NK-92 treated with Interleukin-12 subunit alpha and Interleukin-12 subunit beta, amount 100 ng/mL, for 24 hours (cell line): ENCODE results near the gene SLC6A4.
"Not testable (repeated sequence)": the region's sequence is repeated elsewhere in the genome, so short reads cannot be mapped to it uniquely, and the experiment has no call there.

Experiments used
- DNase-seq: peaks from one replicate; lab custom pipeline; 2025; lab: John Stamatoyannopoulos, UW

SLC6A4 gene

DNA sequence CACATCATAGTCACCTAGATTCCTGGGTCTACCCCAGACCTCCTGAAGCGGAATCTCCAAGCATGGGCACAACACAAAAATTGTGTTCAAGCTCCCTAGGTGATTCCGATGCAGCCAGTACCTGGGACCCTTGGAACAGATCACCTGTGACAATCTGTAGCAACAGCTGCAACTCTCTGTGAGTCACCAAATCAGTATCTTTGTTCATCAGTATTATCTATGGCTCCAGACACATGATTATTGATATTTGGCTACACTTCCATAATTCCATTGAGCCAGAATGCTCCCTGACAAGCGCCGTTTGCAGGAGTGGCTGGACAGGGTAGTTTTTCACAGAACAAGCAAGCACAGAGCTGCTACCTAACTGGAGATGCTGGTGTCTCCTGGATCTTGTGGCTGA is 16.2 kb downstream of the SLC6A4 start:
- DNase-seq, result no peak

DNA sequence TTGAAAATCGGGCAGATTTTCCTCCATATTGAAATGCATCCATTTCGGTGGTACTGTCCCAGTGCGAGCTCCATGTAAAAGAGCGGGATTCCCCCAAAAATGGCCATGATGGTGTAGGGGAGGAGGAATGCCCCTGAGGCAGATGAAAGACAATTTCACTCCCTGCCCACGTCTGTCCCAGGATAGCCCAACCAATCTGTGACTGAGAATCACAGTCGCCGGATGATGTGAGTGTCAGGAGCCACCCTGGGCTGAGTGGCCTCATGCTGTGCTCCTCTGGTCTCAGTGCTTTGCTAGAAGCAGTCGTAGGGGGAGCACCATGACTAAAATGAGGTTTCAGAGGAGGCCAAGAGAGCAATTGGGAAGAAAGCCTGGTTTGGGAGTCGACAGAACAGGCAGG is 16.7 kb downstream of the SLC6A4 start:
- DNase-seq, result no peak

DNA sequence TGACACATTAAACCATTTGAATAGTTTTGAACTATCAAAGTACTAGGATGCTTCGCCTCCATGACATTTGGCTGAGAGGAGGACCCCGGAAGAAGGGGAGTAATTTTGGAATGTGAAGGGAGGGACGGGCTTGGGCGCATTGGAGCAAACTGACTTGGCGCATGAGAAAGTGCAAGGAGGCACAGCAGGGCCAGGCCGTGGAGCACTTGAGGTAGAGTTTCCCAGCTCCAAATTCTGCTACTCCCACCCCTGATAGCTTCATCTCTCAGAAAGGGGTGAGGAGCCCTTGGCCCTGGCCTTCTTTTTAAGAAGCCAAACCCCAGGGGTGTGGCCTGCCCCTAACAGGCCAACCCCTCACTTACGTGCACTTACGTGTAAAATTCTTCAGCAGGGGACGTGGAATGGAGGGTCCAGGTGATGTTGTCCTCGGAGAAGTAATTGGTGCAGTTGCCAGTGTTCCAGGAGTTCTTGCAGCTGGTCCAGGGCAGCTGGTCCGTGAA is 17.7 kb downstream of the SLC6A4 start:
- DNase-seq, result no peak

DNA sequence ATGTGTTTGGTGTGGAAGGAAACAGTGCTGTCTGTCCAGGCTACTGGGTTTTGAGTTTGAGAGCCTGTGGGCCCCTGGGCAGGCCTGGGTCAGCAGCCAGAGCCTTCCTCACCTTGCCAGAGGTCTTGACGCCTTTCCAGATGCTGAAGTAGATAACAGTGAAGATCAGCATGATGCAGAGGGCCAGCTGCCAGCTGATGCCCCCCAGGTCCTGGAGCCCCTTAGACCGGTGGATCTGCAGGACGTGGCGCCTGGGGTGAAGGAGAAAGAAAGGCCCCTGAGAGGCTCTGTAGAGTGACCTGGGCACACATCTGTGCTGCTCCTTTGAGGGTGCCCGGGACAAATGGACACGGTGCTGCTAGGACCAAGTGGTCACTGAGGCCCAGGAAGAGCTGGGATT is 18.4 kb downstream of the SLC6A4 start:
- no peak for DNase-seq

DNA sequence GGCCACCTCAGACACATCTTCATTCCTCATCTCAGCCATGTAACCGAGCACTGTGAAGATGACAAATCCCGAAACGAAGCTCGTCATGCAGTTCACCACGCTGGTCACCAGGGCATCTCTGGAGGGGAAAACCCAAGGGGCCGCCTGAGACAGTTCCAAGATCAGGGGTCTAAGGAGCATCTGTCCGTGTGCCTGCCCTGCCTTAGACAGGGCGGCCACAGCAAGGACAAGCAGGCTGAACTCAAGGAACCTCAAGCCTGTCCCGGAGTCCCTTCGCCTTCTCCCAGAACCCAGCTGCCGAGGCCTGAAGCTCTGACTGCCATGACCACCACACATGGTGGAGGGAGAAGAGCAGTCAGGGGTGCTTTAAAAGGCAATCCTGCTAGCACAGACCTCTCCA is 22.7 kb downstream of the SLC6A4 start:
- no peak for DNase-seq

DNA sequence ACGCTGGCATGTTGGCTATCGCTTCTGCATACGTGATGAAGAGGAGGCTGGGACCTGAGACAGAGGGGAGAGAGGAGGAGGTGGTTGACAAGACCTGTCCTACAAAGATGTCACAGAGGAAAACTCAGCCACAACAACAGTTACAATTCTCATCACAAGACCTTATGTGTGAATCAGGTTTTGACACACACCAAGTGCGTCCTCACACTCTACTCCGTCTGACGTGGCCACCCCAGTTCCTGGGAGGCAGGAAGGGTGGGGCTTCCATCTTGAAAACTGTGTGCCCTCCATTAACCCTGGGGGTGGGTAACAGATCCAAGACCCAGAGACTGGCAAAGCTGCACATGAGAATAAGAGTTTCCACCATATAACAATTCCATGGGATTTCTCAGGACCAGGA is 24.1 kb downstream of the SLC6A4 start:
- no peak for DNase-seq

DNA sequence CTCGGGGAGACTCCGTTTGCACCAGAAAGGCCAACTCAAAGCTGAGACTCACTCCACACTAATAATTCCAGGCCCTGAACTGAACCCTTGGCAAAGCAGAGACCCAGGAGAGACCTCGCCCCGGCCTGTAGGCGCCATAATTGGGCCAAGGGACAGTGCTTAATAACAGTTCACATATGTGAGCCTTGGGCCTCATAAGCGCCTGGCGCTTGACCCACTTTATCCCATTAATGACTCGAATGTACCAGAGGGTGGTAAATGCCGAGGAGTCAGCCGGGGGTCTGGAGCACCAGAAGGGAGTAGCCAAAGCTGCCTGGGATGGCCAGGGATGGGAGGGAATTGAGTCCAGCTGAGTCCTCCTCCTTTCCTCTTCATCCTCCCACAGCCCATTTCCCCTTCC is 24.6 kb downstream of the SLC6A4 start:
- DNase-seq, result no peak

DNA sequence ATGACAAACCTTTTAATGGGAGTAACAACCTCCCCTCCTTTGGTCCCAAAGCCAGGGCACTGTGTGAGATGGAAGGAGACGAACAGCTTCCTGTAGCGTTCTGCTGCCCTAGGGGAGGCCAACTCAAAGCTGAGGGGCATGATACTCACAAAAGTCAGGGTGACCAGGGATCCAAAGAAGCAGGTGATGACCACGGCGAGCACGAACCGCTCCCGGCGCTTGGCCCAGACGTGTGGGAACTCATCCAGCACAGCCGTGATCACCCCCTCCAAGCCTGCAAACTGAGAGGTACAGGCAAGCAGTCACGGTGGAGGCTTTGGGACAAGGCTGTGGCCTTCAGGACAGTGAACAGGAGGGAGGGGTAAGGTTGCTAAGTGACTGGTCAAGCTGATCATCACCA is 25.1 kb downstream of the SLC6A4 start:
- no peak for DNase-seq

DNA sequence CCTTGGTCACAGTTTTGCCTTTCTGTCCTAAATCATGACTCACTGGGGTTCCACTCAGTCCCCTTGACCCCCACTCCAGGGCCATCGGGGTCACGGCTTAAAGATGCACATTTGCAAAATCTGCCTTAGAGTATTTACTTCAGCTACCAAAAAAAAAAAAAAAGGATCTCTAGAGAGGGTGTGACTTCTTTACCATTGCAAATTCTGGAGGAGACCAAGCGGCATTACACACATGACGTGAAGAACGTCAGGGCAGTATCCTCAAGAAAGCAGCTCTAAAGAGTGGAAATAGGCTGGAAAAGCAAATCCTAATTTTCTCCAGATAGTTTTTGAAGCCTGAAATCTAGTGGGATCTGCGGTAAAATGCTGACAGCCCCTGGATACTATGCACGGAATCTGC is 25.6 kb downstream of the SLC6A4 start:
- no peak for DNase-seq

DNA sequence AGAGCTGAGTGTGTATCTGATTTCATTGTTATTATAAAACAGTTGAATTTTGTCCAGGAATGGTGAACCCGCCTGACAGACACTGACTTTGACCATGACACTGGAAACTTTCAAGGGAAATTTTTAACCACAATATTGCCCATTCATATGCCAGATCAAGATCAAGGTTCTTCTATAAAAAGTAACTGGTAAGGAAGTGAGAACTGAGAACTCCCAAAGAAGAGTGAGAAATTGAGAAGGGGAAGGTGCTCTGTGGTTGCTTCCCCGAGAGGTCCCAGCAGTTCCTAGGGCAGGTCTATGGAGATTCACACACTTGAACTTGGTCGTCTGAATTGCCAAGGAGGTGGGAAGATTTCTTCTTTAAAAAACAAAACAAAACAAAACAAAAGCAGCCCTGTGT is 27.3 kb downstream of the SLC6A4 start:
- no peak for DNase-seq

DNA sequence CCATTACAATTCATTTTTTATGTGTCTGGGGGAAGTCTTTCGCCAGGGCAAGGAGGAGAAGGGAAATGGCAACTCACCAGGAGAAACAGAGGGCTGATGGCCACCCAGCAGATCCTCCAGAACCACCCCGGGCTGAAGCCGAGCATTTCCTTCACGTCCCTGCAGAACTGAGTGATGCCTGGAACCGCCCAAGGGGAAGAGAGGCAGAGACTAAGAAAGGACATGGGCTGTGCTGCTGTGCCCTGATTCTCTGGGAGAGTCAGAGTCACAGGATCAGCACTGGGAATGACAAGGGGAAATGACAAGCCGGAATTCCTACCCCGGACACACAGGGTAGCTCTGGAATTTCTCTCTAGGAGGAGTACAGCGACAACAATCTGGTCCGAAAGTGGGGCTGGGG is 27.8 kb downstream of the SLC6A4 start:
- no peak for DNase-seq

DNA sequence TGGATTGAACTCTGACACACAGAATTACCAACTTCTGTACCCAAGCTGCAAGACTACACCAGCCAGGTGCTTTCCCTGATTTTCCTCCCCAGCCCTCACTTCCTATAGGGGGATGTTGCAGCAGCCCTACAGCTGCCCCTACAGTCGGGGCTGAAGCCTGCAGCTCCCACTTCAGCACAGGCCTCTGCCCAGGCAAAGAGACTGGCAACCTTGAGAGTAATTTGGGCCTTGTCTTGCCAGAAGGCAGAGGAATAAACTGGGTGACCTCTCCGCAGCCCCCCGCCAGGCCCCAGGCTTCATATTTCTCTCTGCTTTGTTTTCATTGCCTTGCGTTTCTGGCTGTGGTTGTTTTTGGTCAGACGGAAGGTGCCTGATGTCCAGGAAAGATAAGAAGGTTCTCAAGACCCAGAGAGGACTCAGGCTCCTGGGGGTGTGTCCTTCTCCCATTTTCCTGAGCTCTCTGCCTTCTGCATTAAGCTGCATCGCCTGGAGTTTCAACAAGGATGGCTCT is 32.0 kb downstream of the SLC6A4 start:
- DNase-seq, result no peak

DNA sequence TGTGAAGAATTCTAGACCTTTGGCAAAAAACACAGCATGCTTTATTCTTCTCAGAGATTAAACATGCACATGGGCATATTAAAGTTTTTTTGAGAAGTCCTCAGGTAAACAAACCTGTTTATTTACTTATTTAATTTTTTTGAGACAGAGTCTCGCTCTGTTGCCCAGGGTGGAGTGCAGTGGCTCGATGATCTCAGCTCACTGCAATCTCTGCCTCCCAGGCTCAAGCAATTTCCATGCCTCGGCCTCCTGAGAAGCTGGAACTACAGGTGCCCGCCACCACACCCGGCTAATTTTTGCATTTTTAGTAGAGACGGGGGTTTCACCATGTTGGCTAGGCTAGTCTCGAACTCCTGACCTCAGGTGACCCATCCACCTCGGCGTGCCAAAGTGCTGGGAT is 34.8 kb downstream of the SLC6A4 start:
- not testable (repeated sequence) for DNase-seq

DNA sequence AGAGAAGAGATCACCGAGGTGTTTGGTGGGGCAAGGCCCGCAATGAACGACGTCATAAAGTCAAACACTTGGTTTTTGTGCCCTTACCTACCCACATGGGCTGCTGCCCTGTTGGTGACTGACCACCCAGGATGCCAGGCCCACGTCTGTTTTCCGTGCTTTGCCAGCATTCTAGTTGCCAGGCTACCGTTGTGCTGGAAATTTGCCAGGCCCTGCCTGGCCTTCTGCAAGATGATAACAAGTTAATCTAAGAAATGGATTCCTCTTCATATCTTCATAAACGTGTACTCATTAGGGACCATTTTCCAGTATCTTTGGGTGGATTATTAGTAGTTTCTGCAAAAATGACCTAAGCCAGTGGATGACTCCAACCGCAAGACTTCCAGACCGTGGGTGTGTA is 35.4 kb downstream of the SLC6A4 start:
- no peak for DNase-seq

DNA sequence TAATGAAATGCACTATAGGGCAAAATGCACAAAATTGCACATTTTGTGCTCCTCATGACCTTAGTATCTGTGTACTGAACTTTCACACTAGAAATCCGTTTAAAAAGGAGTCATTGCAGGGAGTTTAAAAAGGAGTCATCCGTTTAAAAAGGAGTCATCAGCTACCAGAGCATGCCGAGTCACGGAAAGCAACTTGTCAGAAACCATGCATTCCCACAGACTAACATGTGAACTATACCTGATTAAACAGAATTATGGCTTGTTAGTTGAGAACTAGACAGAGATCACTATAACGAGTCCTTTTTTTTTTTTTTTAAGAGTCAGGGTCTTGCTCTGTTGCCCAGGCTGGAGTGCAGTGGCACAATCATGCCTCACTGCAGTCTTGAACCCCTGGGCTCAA is 35.9 kb downstream of the SLC6A4 start:
- DNase-seq, result no peak

DNA sequence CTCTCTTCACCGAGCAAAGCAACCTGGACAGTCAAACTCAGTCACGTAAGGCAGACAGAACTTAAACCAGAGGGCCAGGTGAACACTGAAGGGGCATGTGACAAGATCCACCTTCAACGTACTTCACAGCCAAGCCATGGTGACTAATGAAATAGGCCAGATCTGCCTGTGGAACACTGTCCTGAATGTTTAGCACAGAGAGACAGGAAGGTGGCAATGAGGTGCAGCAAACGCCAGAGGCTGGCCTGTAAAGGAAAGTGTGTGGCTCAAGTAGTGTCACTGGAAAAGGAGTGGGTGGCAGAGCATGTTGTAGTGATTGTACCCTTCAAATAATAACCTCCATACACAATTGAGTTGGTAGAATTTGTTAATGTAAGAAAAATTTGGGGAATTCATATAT is 38.1 kb downstream of the SLC6A4 start:
- no peak for DNase-seq

DNA sequence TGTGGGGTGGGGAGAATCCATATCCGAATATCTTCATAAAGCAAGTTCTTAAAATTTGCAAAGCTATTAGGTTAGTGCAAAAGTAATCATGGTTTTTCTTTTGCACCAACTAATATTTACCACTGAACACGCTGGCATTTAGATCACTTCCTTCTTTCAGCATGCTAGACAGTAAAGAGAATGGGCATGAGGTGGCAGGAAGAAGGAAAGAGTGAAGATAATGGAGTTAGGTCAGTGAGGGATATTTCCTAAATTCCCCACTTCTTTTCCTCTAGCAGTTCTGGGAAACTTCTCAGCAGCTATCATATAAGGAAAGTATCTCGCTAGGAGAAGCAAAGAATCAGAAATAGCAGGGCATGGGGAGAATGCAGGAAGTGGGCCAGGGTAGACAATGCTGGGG is 39.0 kb downstream of the SLC6A4 start:
- DNase-seq, result no peak

DNA sequence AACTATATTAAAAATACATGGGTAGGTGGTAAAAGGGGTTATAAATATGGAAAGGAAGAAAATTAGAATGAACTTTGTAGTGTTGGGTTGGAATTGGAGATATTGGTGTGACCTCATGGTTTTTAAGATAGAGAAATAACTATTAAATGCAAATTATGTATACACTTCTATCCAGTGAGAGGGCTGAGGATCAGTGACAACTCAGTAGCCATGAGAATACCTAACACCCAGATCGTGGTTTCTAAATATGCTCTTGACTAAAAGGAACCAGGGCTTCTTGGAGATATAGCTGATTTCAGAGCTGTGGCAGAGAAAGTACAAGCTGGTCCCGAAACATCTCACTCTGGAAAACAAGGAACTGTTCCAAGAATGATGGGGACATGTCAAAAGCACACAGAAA is 44.4 kb downstream of the SLC6A4 start:
- DNase-seq, result no peak

DNA sequence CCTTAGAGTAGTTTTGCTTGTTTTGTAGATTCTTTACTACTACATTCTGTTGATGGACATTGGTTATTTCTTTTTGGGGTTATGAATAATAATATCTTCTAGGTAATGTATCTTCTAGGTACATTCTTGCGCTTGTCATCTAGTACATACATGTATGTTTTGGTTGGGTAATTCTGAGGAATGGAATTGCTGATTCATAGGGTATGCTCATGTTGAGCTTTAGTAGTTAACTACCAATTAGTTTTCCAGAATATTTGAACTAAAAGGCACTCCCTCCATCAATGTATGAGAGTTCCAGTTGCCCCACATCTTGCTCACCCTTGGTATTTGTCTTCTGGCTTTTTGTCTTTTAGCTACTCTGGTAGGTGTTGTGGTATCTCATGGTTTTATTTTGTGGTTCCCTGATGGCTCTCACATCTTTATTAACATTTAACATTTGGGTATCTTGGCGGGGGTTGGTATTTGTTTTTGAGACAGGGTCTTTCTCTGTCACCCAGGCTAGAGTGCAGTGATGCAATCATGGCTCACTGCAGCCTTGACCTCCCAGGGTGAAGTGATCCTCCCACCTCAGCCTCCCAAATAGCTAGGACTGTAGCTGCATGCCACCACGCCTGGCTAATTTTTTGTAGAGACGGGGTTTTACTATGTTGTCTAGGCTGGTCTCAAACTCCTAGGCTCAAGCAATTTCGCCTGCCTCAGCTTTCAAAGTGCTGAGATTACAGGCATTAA is 47.1 kb downstream of the SLC6A4 start:
- DNase-seq, result no peak

DNA sequence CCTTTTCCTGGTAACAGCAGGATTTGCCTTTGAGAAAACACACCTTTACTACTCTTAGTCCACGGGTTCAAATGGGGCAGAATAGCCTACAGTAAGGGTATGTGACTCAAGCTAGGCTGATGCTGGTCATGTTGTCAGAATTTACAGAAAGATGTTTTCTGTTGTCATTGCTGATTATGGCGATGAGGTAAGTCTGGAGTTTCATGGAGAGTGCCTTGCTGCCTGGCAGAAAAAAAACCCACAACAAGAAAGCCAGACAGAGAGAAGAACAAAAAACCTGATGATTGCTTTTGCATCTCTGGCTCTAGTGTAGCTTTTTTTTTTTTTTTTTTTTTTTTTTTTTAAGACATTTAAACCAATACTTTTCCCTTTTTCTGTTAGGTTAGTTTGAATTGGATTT is 47.9 kb downstream of the SLC6A4 start:
- no peak for DNase-seq

DNA sequence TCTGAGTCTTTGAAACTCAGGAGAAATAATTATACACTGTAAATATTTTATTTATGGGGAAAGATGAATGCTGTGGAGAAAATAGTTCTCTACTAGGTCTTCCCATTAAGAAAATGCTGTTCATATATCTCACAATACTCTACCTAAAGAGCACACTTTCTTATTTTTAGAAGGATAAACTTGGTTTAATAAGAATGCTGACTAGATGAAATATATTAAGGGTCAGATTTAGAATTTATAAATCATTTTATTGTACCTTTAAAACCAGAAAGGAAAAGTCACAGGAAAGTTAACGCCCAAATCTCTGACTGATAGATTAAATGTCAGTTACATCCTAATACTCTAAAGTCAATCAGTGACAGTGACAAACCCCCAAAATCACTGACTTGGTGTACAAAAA is 48.7 kb downstream of the SLC6A4 start:
- DNase-seq, result no peak

DNA sequence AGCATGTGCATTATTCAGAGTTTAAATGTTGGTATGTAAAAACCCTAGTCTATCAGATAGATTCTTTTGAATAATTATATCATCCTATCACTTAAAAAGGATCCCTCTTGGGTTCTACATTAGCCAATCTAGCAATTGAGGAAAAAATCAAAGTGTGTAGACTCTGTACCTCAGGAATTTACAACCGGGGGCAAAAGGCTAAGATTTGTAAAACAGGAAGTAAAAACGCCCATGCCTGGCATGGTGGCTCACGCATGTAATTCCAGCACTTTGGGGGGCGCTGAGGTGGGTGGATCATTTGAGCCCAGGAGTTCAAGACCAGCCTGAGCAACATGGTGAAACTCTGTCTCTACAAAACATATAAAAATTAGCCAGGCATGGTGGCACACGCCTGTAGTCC is 58.6 kb downstream of the SLC6A4 start:
- DNase-seq, result no peak

DNA sequence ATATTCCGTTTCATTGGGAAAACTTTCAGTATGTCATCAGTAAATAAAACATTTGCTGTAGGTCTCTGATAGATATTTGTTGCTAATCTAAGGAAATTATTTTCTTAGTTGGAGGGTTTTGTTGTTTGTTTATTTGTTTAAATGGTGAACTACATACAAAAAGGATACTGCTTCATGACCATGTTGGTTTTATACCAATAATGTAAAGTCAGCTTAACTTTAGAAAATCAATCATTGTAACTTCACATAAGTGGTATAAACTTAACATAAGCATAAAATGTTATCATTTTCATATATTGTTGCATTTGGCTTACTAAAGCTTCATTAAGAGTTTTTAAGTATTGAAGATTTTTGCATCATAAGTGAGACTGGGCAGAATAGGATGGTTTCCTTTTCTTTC is 60.9 kb downstream of the SLC6A4 start:
- no peak for DNase-seq

DNA sequence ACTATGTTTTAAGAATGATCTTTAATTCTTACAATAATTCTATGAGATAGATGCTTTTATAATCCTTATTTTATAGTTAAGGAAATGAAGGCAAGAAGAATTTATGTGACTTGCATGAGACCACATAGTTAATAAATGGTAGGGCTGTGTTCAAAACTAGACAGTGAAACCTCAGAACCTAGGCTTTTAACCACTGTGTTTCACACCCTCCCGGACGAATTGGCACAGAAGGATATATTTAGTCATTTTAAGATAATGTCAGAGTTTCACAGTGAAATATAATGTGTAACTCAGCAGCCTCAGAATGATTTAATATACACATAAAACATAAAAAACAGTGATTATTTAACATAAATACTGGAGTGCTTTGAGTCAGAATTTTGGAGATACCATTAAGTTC is 61.8 kb downstream of the SLC6A4 start:
- peak; percentile 28 for DNase-seq
